ENCODE results near the gene PPM1E.

Gene PPM1E

GRCh38 chr17:58996968-58997367 lies 241.3 kb downstream of the PPM1E start:
- DNase-seq (ENCODE audit: low read depth, low spot score), result no peak

- DNase-seq (ENCODE audit: low read depth, low spot score), result no peak
These were observed 242.3 kb downstream of the PPM1E start for GRCh38 chr17:58997756-58998553.

- no peak for DNase-seq (ENCODE audit: low read depth, low spot score)
These were observed 243.2 kb downstream of the PPM1E start for GRCh38 chr17:58998871-58999270.

GRCh38 chr17:58999500-58999899 lies 243.8 kb downstream of the PPM1E start:
- DNase-seq (ENCODE audit: low read depth, low spot score), result no peak

- no peak for DNase-seq (ENCODE audit: low read depth, low spot score)
These were observed 244.4 kb downstream of the PPM1E start for GRCh38 chr17:59000022-59000421.

- peak; percentile 61 for DNase-seq (ENCODE audit: low read depth, low spot score)
These were observed 245.6 kb downstream of the PPM1E start for GRCh38 chr17:59001158-59001814.

GRCh38 chr17:59002126-59002525 lies 246.5 kb downstream of the PPM1E start:
- DNase-seq (ENCODE audit: low read depth, low spot score), result no peak

- no peak for DNase-seq (ENCODE audit: low read depth, low spot score)
These were observed 247.2 kb downstream of the PPM1E start for GRCh38 chr17:59002848-59003247.

- no peak for DNase-seq (ENCODE audit: low read depth, low spot score)
These were observed 248.2 kb downstream of the PPM1E start for GRCh38 chr17:59003860-59004259.

GRCh38 chr17:59004338-59005111 lies 248.9 kb downstream of the PPM1E start:
- peak; percentile 42 for DNase-seq (ENCODE audit: low read depth, low spot score)

GRCh38 chr17:59007995-59008394 lies 252.3 kb downstream of the PPM1E start:
- no peak for DNase-seq (ENCODE audit: low read depth, low spot score)

DNA sequence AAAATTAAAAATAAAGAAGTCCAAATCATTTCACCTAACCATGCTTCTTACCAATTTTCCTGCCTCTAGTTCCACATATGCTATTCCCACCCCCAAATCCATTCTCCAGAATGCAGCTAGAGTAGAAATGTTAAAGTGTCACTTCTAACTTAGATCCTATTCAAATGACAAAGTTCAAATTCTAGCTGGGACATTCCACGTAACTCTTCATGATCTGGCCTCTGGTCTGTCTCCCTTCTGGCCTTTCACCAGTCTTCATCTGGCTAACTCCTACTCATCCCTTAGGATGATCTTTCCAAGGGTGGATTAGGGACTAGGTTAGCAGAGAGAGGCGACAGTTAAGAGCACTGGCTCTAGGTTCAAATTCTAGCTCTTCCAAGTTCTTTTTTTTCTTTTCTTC lies 253.1 kb downstream of the PPM1E start:
- no peak for DNase-seq (ENCODE audit: low read depth, low spot score)

GRCh38 chr17:59010026-59010425 lies 254.4 kb downstream of the PPM1E start:
- no peak for DNase-seq (ENCODE audit: low read depth, low spot score)

DNA sequence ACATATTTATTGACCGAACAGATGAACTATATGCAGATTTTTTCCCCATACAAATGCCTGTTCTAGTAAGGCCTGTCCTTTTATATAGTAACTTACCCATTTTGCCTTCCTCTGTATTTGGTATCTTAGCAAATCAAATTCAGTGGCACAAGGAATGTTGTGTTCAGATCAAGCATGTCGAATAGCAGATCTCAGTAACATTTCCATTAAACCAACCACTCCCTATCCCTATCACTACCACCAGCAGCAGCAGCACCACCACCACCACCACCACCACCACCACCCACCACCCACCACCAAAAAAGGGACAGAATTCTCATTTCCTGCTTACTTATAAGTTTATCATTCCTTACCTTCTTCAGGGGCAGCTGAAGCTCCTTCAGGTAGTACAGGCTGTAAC lies 256.3 kb downstream of the PPM1E start:
- no peak for DNase-seq (ENCODE audit: low read depth, low spot score)

- DNase-seq (ENCODE audit: low read depth, low spot score), result no peak
These were observed 262.4 kb downstream of the PPM1E start for GRCh38 chr17:59018019-59018418.

DNA sequence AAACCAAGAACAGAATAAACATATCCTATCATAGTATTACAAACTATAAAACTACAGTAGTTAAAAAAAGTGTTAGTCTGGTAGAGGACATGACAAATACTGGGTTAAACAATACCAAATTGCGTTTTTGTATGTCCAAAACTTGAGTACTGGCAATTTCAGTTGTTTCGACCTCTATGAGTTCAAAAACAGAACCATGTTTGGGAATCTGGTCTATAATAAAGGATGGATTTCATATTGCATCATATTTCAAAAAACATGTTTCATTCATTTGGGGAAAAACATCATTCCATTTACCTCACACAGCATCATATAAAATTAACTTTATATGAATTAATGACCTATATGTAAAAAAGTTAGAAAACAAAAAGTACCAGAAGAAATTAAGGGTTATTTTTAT lies 269.3 kb downstream of the PPM1E start:
- DNase-seq (ENCODE audit: low read depth, low spot score), result no peak

GRCh38 chr17:59026176-59026939 lies 270.7 kb downstream of the PPM1E start:
- no peak for DNase-seq (ENCODE audit: low read depth, low spot score)

DNA sequence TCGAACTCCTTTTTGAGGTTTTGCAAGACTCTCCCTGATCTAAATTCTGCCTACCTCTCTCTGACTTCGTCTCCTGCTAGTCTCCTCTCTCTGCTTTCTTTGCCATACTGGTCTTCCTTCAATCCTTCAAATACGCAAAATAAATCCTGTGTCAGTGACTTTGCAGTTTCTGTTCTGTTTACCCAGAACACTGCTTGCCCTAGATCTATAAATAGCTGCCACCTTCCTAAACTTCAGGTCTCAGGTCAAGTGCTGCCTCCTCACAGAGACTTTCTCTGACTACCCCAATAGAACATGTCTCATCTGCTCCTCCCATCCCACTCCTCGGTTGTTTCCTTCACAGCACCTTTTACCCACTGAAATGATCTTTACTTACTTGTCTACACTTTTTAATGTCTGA lies 272.1 kb downstream of the PPM1E start:
- DNase-seq (ENCODE audit: low read depth, low spot score), result no peak

DNA sequence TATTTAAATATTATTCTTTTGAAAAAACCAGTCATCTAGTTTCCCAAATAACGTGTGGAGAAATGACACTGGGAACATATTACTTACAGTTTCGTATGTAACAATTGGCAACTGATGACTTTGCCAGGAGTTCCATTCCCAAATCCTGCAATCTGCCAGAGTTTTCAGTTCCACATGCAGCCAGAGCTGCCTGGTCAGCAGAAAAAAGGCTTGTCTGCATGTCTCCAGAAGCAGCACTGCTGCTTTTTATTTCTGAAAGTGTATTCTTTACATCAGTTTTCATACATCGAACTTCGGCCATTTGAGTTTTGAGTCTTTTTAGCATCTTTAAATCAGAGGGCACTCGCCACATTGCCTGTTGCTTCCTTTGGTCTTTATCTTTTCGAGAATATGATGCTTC lies 272.7 kb downstream of the PPM1E start:
- DNase-seq (ENCODE audit: low read depth, low spot score), result no peak

GRCh38 chr17:59030811-59031210 lies 275.2 kb downstream of the PPM1E start:
- DNase-seq (ENCODE audit: low read depth, low spot score), result no peak

Measured in activated CD4-positive, CD25-positive, alpha-beta regulatory T cell treated with anti-CD3 and anti-CD28 coated beads, Interleukin-2, amount 50 U/mL, for 16 hours (primary cell).